Hematopoietic multipotent progenitor cell treated with erythropoietin and hydrocortisone succinate and interleukin-3 and kit ligand, for 8 days (in vitro differentiated cells): Measurements from ENCODE around the gene GTSE1.

Source experiments
- DNase-seq: peaks from one replicate; pipeline ENCODE4 v3.0.0-alpha.2; 2015

The GTSE1 gene

DNA sequence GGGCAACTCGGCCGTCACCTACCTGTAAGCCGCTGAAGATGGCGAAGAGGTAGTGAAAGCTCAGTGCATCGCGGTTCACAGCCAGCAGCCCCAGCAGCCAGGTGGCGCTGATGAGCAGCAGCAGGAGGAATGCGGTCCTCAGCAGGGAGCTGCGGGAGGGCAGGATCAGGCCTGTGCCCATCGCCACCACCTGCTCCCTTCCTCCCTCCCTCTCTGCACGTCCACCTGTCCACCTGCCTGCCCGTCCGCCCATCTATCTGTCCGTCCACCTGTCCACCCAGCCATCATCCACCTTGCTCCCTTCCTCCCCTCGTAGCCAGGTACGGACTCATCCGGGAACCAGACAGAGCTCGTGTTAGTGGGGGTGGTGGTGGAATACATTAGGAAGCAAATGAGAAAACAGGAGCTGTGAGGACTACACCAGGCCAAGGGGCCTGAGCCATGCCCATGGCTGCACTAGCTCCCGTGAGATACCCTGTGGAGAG, 71.1 kb downstream of the GTSE1 start:
- peak; percentile 52 for DNase-seq

DNA sequence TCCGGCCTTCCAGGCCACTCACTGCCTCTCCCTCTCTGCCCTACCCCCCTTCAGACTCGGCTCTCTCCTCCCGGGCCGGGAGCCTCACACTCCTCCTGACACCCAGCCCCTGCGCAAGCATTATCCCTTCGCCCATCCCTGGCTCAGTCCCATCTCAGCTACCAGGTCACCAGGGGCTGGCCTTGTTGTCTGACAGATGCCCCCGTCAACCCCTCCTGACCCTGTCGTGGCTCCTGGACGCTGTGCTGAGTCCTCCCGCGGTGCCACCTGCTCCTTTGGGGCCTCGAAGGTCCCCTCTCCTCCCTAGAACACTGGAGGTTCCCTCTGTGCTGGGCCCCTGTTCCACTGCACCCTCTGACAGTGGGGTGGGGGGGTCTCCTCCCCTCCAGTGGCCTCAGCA, 71.8 kb downstream of the GTSE1 start:
- no peak for DNase-seq

DNA sequence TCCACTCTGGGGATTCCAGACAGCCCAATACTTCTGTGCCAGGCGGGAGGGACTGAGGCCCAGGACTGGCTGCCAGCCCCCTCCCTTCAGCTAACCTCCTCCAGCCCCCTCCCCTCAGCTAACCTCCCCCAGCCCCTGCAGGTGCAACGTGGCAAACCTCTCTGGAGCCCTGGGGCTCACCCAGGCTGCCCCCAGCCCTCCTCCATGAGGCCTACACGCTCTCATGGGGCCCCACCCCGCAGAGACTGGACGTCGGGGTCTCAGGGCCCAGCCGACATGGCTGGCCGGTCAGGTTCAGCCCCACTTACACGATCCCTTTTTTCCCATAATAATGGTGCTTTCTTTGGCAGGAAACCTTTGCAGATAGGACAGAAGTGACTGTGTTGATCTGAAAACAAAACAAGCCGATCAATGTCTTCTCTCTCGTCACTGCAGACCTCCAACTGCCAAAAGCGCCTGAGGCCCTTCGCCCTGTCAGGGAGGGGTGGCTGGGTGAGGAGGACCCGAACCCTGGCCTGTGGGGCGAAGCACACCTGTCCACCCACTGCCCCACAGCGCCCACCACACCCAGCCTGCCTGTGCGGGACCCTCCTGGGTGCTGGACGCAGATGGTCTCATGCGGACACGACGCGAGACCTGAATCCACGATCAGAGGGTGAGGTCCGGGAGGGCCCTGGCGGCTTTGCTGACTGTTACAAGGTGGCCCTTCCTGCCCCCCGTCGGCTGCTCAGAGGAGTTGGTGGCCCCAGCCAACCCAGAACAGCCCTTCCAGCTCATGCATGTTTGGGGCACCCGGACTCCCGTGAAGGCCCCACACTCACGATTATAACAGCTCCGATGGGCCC, 72.4 kb downstream of the GTSE1 start:
- DNase-seq = no peak

DNA sequence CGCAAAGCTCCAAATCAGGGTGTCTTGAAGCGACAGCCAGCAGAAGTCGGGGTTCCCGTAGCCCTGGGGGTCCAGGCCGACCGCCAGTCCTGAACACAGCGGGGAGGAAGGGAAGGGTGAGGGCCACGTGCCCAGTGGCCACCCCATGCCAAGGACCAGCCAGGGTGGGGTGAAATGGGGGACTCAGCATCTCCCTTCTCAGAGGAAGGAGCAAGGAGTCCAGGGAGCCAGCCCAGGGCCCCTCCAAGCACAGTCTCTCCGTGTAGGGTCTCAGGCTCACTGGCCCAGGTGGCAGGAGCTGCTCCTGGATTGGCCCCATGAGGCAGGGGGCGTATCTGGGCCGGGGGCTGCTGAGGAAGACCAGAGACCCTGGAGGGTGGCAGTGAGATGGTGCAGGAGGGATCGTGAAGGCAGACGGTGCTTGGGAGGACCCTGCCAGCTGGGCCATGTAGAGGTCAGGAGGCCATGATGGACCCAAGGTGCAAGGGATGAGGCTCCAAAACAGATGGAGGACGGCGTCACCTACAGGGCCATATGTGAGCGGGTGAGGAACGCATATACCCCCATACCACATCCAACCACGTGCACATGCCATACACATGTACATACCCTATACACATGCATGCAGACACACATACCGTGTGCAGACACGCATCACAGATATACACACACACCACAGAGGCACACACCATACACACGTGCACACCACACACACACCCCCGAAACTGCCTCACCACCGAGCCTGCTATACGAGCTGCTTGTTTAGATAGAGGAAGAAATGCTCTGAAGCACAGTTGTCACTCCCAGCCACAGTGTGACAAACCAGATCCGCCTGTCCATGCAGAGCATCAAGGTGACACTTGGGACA, 73.3 kb downstream of the GTSE1 start:
- DNase-seq = no peak

DNA sequence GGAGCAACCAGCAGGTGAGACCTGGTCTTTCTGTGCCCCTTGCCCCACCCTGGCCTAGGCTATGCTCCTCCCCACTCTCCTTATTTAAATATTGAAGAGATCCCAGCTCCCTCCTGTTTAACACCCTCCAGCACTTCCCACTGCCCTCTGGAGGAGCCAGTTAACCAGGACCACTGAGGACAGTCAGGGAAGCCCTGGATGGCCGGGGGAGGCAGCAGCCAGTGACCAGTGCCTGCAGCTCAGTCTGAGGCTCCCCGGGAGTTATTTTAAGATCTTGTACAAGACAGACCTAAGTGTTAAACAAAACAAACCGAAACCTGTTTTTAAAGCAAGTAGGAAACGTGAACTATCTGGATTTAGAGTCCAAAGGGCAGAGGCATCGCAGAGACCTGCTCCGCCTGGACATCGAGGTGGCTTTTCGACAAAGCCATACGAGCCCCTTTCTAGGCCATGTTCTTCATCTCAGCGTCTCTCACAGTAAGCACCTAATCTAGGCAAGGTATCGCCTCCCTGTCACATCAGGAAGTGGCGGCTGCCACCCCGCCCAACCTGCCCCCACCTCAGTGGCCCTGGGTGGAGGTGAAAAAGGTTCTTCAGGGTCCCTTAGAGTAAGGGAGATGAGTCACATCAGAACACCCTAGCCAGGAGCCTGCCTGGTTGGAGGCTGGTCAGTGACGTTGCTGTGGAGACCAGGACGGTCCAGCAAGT, 74.1 kb downstream of the GTSE1 start:
- DNase-seq = no peak

DNA sequence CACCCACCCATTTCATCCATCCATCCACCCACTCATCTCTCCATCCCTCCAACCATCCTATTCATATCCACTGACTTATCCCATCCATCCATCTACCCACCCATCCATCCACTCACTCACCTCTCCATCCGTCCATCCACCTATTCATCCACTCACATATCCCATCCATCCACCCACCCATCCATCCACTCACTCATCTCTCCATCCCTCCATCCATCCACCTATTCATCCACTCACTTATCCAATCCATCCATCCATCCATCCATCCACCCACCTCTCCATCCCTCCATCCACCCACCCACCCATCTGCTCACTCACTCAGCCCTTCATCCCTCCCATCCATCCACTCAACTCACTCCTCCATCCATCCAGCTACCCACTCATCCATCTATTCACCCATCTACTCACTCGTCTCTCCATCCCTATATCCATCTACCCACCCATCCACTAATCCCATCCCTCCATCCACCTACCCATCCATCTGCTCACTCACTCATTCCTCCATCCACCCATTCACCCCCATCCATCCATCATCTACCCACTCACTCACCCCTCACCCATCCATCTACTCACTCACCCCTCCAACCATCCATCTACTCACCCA, 75.1 kb downstream of the GTSE1 start:
- DNase-seq = no peak

DNA sequence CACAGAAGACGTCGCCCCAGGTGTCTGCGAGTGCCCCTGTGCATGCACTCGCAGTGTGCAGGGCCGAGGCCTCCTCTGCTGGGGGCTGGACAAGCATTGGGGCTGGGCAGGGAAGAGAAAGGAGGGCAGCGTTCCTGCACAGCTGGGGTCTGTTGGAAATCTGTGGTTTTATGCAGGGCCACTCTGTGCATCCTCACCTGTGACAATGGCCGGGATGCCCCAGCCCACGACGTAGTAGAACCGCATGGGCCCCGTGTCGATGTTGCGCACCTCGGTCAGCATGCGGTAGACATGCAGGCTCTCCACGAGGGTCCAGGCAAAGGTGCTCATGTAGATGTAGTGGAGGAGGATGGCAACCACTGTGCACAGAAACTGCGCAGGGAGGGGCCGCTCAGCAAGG, 76.0 kb downstream of the GTSE1 start:
- DNase-seq = no peak

DNA sequence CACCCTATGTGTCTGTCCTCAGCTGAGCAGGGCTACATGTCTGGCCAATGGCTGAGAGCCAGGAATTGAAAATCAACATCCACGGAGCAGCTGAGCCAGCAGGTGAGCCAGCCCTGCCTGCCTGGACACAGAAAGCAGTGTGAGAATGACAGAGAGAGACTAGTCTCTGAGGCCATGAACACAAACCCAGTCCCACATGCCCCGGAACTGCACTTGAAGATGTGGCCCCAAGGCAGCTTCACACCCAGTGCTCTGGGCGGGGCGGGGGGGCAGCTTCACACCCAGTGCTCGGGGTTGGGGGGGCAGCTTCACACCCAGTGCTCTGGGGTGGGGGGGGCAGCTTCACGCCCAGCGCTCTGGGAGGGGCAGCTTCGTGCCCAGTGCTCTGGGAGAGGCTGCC, 76.5 kb downstream of the GTSE1 start:
- no peak for DNase-seq

DNA sequence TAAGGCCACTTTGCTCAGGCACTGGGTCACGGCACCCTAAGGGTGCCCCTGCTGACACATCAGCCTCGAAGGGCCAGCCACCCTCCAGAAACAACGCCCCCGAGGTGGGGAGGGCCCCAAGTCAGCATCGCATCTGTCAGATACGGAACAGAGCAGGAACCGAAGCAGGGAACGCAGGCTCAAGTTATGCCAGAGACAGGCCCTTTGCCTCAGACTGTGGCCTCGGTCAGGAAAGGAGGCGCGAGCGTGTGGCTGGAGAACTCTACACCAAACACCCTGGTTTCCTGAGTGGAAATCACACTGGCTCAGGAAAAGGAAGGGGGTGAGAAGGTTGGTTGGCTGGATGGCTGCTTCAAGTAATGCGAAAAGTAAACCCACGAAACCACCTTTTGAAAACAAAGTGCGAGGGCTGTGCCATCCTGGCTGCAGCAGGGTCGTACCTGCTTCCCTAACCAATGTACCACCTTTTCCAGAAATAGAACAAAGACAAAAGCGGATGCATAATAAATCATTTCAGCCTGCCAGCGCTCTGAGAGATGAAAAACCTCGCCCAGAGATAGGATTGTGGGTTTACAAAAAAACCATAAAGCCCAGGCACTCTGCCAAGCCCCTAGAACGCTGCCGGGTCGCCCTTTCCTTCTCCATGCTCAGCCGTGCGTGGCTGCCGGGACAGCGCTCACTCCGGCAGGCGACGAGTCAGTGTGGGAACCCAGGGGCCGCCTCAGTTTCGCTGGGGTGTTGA, 77.4 kb downstream of the GTSE1 start:
- peak; percentile 53 for DNase-seq

DNA sequence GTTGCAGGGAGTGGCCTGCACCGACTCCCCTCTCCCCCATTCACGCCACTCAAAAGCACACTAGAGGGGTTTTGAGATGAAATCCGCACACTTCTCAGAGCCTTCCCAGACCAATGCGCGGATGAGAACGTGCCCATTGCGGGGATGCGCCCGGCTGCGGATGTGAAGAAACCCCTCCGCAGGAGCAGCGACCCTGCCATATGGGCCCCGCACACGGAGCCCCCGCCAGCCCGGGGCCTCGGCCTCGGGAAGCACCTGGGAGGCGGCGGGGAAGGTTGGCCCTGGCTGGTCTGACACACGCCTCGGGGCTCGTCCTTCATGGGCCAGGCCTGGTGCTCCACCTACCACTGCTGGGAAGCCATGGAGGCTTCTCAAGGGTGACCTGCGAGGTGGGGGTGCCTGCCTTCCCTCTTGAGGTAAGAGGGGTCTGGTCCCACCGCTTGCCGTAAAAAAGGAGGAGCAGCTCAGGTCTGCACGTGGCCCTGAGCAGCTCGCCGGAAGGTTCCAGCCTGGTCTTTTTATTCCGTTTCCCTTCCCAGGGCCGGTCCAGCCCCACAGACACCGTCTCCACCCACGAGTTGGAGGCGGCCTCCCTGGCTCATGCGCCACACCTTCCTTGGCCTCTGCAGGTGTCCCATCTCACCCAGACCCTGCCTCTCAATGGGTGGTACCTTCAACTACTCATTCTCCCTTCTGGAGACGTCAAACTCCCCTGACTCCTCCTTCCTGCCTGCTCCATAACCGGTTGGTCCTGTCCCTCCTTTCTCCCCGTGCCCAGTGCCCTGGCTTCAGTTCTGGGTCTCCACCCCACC, 78.2 kb downstream of the GTSE1 start:
- DNase-seq = no peak

DNA sequence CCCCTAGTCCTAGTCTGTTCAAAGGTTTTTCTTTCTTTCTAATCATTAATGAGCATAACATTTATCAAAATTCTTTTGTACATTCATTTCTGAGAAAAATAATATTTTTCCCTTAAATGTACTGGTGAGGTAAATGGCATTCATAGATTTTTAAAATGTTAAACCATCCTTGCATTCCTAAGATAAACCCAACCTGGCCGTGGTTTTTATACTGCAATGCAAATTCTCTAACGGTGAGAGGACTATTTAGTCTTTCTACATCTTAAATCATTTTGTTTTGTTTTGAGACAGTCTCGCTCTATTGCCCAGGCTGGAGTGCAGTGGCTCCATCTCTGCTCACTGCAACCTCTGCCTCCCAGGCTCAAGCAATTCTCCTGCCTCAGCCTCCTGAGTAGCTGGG, 79.4 kb downstream of the GTSE1 start:
- DNase-seq = no peak

DNA sequence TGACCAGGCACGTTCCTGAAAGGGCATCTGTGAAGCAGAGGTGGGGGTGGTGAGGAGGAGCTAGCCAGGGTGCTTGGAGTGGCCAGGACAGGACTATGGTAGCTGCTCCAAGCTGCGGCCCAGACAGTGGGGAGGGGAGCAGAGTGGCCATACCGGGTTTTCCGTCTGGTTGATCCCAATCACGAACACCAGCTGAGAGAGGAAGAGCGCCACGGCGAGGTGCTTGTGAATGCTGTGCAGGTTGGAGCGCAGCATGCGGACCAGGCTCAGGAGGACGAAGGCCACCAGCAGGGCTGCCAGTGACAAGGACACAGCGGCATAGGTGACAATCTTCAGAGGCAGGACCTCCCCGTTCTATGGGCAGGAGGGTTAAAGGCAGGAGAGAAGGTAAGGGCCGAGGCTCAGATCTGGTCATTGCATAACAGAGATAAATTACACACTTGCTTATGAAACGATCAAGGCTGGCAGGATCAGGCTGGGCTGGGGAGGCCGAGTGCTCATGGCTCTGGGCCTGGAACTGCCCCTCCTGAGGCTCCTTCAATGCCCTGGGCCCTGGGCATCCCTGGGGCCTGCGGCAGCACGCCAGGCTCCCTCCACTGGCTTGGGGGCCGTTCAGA, 80.3 kb downstream of the GTSE1 start:
- no peak for DNase-seq

DNA sequence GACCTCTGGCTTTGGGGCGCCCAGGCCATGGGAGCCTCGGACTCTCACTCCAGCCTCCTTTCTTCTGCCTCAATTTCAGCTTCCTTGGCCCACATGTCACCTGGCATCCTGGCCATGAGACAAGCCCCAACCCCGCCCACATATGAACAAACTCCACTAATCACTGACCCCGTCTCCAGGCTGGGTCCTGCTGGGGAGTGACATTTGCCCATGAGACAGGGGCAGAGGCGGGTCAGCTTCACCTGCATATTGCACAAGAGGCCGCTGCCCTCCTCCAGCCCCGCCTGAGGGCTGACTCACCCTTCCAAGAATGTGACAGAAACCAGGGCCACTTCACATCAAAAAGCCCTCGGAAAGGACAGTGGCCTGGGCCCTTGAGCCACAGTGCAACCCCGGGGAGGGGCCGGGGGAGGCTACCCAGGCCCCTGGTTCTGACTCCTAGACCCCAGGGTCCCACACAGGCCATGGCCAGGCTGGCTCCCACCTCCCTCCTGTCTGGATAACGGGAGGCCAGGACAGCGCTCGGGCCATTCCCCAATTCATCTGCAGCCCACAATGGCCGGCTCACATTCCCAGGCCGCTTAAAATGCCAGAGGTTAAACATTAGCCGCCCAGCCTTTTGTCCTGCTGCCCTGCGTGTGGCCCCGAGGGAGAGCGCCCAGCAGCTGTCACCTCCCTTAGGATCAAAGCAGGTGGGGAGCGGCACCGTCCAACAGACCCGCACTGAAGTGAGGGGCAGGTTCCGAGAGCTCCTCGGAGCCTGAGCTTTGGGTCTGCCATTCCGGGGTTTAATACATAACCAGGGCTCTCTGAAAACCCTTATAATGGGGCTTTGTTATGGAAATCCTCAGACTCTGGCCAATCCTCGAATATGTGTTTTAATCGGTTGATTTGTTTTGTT, 81.1 kb downstream of the GTSE1 start:
- no peak for DNase-seq

DNA sequence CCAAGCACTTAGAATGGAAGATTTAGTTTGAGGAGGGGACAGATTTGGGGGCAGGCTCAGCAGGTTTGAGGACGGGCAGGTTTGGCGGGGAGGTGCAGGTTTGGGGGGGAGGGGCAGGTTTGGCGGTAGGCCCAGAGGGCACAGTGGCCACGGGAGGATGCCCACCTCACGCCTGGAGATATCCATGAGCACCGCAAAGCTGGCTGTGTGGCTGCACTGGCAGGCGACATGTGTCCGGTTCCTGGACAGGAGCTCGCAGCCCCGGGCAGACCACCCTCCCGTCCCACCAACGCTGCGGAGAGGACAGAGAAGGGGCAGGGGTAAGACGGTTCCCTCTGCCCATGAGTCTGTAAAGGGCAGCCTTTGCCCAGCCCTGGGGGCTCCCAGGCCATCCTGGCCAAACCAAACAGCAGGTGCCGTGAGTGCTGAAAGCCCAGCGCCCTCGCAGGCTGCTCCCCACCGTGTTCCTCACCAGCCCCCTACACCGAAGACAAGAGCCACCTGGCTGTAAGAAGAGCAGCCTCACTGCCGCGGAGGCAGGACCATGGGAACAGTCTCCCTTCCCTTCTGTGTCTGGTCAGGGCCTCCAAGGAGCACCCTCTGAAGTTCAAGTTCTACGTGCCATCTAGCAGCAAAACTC, 81.9 kb downstream of the GTSE1 start:
- no peak for DNase-seq

DNA sequence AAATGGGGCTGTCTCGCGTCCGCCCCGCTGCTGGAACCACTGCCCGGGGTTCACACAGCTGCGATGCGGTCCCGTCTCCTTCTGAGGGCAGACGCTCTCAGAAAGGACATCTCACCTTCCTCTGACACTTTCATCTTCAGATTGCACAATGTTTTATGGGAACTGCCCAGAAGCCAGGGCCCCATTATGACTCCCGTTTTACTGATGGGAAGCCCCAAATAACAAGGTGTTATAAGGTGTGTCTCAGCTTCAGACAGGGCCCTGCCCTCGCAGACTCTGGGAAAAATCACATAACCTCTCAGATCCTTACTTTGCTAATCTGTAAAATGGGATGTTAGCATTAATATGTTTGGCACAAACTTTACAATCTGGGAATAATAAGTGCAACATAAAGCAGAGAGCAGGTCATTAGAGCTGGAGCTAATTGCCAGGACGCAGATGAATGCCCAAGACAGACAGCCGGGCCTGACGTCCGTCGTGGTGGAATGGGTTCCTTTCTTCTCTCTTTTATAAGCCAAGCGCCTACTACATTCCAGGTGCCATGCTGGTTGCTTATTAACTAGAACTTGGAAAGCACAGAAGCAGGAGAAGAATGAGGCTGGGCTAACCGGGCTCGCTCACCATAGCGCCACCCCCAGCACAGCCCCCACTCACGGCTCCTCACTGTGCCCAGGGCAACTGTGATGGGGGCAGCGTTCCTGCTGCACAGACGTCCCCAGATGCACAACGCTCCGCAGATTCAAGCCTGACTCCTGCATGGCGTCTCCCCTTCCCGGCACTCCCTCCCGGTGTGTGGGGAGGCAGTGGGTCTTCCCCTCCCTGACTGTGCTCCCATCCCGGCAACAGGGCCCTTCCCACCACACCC, 82.6 kb downstream of the GTSE1 start:
- DNase-seq = no peak

DNA sequence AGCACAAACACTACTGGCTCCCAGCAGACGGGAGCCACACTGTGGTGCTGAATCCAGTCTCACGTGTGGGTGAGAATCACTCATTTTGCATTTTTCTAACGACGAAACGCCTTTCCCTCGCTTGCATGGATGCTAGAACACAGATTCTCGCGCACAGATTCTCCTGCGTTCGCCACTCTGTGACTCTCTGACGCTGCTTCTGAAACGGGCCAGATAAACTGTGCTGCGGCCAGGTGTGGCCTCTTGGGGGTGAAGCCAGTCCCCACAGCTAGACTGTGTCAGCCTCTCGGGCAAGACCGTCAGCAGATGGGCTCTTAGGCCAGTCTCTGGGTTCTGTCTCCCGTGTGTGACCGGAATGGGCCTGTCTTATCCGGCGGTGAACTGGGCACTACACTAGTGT, 83.4 kb downstream of the GTSE1 start:
- DNase-seq = no peak
